Astrocyte (in vitro differentiated cells and primary cell): ENCODE data around the gene KRT80. TPM values are rescaled to one million over a fixed set of nuclear protein-coding genes. Genes with fewer than 3 reads are reported as not detected.

Experiments
- DNase-seq: peaks from one replicate; pipeline ENCODE4 v3.0.0-alpha.2; 2010; ENCODE audit warnings: low read depth
- FAIRE-seq: peaks from 2 replicates; lab custom pipeline; 2011; peaks lifted over from hg19 to GRCh38; lab: Jason Lieb, UNC
- H2AFZ ChIP-seq: 2 replicates; pipeline ENCODE4 v1.6.0; 2012; ENCODE audit warnings: low read depth, low read length, inconsistent platforms
- H3K27ac ChIP-seq: 2 replicates; pipeline ENCODE4 v1.5.1; 2011; ENCODE audit warnings: low read depth, low read length, inconsistent platforms
- H3K27me3 ChIP-seq: 2 replicates; pipeline ENCODE4 v1.6.0; 2011; ENCODE audit warnings: low read length, inconsistent platforms; ENCODE audit not compliant: insufficient read depth
- H3K36me3 ChIP-seq: 2 replicates; pipeline ENCODE4 v1.5.1; 2011; ENCODE audit warnings: low read length, inconsistent platforms; ENCODE audit not compliant: insufficient read depth
- H3K4me1 ChIP-seq: 2 replicates; pipeline ENCODE4 v1.5.1; 2011; ENCODE audit warnings: low read length, inconsistent platforms; ENCODE audit not compliant: insufficient read depth
- H3K4me2 ChIP-seq: 2 replicates; pipeline ENCODE4 v1.6.0; 2012; ENCODE audit warnings: low read length, inconsistent platforms
- H3K4me3 ChIP-seq: 2 replicates; pipeline ENCODE4 v1.5.1; 2011; ENCODE audit warnings: low read depth, mild to moderate bottlenecking, low read length, inconsistent platforms; ENCODE audit not compliant: insufficient read depth
- H3K79me2 ChIP-seq: 2 replicates; pipeline ENCODE4 v1.6.0; 2012; ENCODE audit warnings: mild to moderate bottlenecking, low read length, inconsistent platforms; ENCODE audit not compliant: insufficient read depth
- H3K9ac ChIP-seq: 2 replicates; pipeline ENCODE4 v1.6.0; 2012; ENCODE audit warnings: mild to moderate bottlenecking, low read length, inconsistent platforms
- H3K9me3 ChIP-seq: 2 replicates; pipeline ENCODE4 v1.5.1; 2012; ENCODE audit warnings: low read depth, mild to moderate bottlenecking, low read length, inconsistent platforms; ENCODE audit not compliant: insufficient read depth
- H4K20me1 ChIP-seq: 2 replicates; pipeline ENCODE4 v1.6.0; 2012; ENCODE audit warnings: low read length, inconsistent platforms; ENCODE audit not compliant: insufficient read depth
- H3K27ac Mint-ChIP-seq: one replicate; pipeline ENCODE4 v1.8.0; 2021; ENCODE audit warnings: mild to moderate bottlenecking, mixed read lengths; ENCODE audit not compliant: unreplicated experiment
- H3K27me3 Mint-ChIP-seq: one replicate; pipeline ENCODE4 v1.8.0; 2021; ENCODE audit warnings: low read depth, mixed read lengths; ENCODE audit not compliant: unreplicated experiment
- H3K36me3 Mint-ChIP-seq: one replicate; pipeline ENCODE4 v1.8.0; 2021; ENCODE audit warnings: low read depth, mixed read lengths; ENCODE audit not compliant: unreplicated experiment
- H3K4me1 Mint-ChIP-seq: one replicate; pipeline ENCODE4 v1.8.0; 2021; ENCODE audit warnings: low read depth, mixed read lengths; ENCODE audit not compliant: unreplicated experiment
- H3K4me3 Mint-ChIP-seq: one replicate; pipeline ENCODE4 v1.8.0; 2021; ENCODE audit warnings: mild to moderate bottlenecking, moderate library complexity, mixed read lengths; ENCODE audit not compliant: unreplicated experiment
- H3K9me3 Mint-ChIP-seq: one replicate; pipeline ENCODE4 v1.8.0; 2021; ENCODE audit warnings: mild to moderate bottlenecking, mixed read lengths; ENCODE audit not compliant: unreplicated experiment
- CTCF ChIP-seq: IDR thresholded peaks from 2 replicates; pipeline ENCODE4 v1.5.1; 2011; ENCODE audit warnings: low read depth, mild to moderate bottlenecking, inconsistent platforms, low read length, moderate library complexity; ENCODE audit not compliant: insufficient read depth
- EZH2 ChIP-seq: IDR thresholded peaks from 2 replicates; pipeline ENCODE4 v1.6.1; 2012; ENCODE audit warnings: mild to moderate bottlenecking, low read length, inconsistent platforms; ENCODE audit not compliant: insufficient read depth
- total RNA-seq: library from RNA; stranded (reverse); gene quantifications from 2 replicates; pipeline ENCODE4 v1.2.1, GENCODE V29; 2021

The KRT80 gene
- total RNA-seq, 1 donor from 2014 or later, result 3.6 TPM

GRCh38 chr12:52155048-52155868 lies 36.6 kb downstream of the KRT80 start:
- Histone ChIP-seq H3K9me3 (no peaks in the 10 kb centered on the region), H3K4me2 (no peak overlapping the region), H3K36me3 (no peaks in the 10 kb centered on the region), H4K20me1 (no peaks in the 10 kb centered on the region), H3K4me1 (peaks cover 15% of the 10 kb centered on the region), H3K79me2 (no peaks in the 10 kb centered on the region), H3K27me3 (no peaks in the 10 kb centered on the region), H3K27ac (no peak overlapping the region), H3K9ac (no peak overlapping the region), H3K4me3 (no peak overlapping the region), H2AFZ (no peak overlapping the region)
- DNase-seq (no peak), FAIRE-seq (no peak)
- H3K27ac Mint-ChIP-seq, result peak overlapping the region; percentile 62
- H3K36me3 Mint-ChIP-seq, result no peaks in the 10 kb centered on the region
- H3K9me3 Mint-ChIP-seq, result no peaks in the 10 kb centered on the region
- TF ChIP-seq CTCF (no peak), EZH2 (no peak)
- H3K4me1 Mint-ChIP-seq, result peaks cover 14% of the 10 kb centered on the region
- no peak overlapping the region for H3K4me3 Mint-ChIP-seq
- no peaks in the 10 kb centered on the region for H3K27me3 Mint-ChIP-seq

GRCh38 chr12:52152905-52153317 lies 38.9 kb downstream of the KRT80 start:
- H3K27ac Mint-ChIP-seq, result no peak overlapping the region
- FAIRE-seq, result no peak
- H3K4me3 Mint-ChIP-seq, result no peak overlapping the region

More at GRCh38 chr12:52152905-52153317, 38.9 kb downstream of the KRT80 start:
- H3K27ac ChIP-seq, result no peak overlapping the region
- peak overlapping the region; percentile 69 for H3K4me2 ChIP-seq
- H3K79me2 ChIP-seq, result no peaks in the 10 kb centered on the region
- Mint-ChIP-seq H3K36me3 (no peaks in the 10 kb centered on the region), H3K9me3 (no peaks in the 10 kb centered on the region), H3K4me1 (peaks cover 28% of the 10 kb centered on the region), H3K27me3 (no peaks in the 10 kb centered on the region)
- no peak for DNase-seq
- H4K20me1 ChIP-seq, result no peaks in the 10 kb centered on the region
- H3K4me3 ChIP-seq, result no peak overlapping the region
- no peaks in the 10 kb centered on the region for H3K27me3 ChIP-seq
- peaks cover 34% of the 10 kb centered on the region for H3K4me1 ChIP-seq
- no peaks in the 10 kb centered on the region for H3K36me3 ChIP-seq
- peak overlapping the region; percentile 55 for H3K9ac ChIP-seq
- no peaks in the 10 kb centered on the region for H3K9me3 ChIP-seq
- H2AFZ ChIP-seq, result peak overlapping the region; percentile 16
- TF ChIP-seq CTCF (no peak), EZH2 (no peak)
